Measurements from ENCODE around the gene TUT4.

The TUT4 gene

GRCh38 chr1:52399629-52400028, 153.3 kb downstream of the TUT4 start:
- Histone ChIP-seq H3K4me1 (ENCODE audit: control insufficient read depth in 2 of 2, insufficient read depth in 1 of 2, low read depth in 1 of 2, low read length in 2 of 2) (peaks cover 0 to 4% of the 10 kb centered on the region in 2 donors), H3K9ac (ENCODE audit: low read depth, low read length, poor library complexity) (no peak overlapping the region), H2BK5ac (ENCODE audit: low read length) (no peak overlapping the region), H3K14ac (ENCODE audit: low read length) (no peak overlapping the region), H4K8ac (ENCODE audit: low read depth, low read length) (no peak overlapping the region), H2AK5ac (ENCODE audit: low read depth, low read length) (no peak overlapping the region), H2BK120ac (ENCODE audit: low read depth, low read length) (no peak overlapping the region), H3K4me3 (ENCODE audit: low read length in 2 of 2) (no peak overlapping the region), H4K91ac (ENCODE audit: low read depth, low read length, poor library complexity) (no peak overlapping the region), H2BK12ac (ENCODE audit: low read length) (no peak overlapping the region), H2BK15ac (ENCODE audit: low read length) (no peak overlapping the region), H3K4me2 (ENCODE audit: insufficient read depth, low read length, poor library complexity, severe bottlenecking) (no peak overlapping the region), H3K27me3 (ENCODE audit: control insufficient read depth in 3 of 3, insufficient read depth in 3 of 3, low read depth in 1 of 3, low read length in 3 of 3) (no peaks in the 10 kb centered on the region), H3K36me3 (replicated peaks in 1 of 2; ENCODE audit: control insufficient read depth in 2 of 2, insufficient read depth in 2 of 2, low read length in 2 of 2) (peaks cover 42 to 78% of the 10 kb centered on the region in 2 donors), H3K9me3 (replicated peaks in 1 of 2; ENCODE audit: control insufficient read depth in 2 of 2, insufficient read depth in 1 of 2, low read depth in 1 of 2, low read length in 2 of 2) (peaks cover 0 to 2% of the 10 kb centered on the region in 2 donors), H3K18ac (ENCODE audit: low read length) (no peak overlapping the region), H2AFZ (ENCODE audit: low read length) (no peak overlapping the region), H3K79me1 (ENCODE audit: low read depth, low read length) (no peaks in the 10 kb centered on the region), H3K27ac (replicated peaks; ENCODE audit: low read length) (no peak overlapping the region), H3K23ac (ENCODE audit: low read depth, low read length, poor library complexity) (no peak overlapping the region), H3K4ac (ENCODE audit: low read length) (no peak overlapping the region)
- DNase-seq (ENCODE audit: low spot score): no peak
- WGBS, 2 donors (ENCODE audit: extremely low coverage in 2 of 2, insufficient read length in 2 of 2, insufficient replicate concordance in 1 of 2): no CpG with 5 or more reads among the region's 3 CpGs

- peaks cover 42 to 94% of the 10 kb centered on the region in 2 donors for H3K36me3 ChIP-seq (replicated peaks in 1 of 2; ENCODE audit: control insufficient read depth in 2 of 2, insufficient read depth in 2 of 2, low read length in 2 of 2)
- H3K4me1 ChIP-seq (ENCODE audit: control insufficient read depth in 2 of 2, insufficient read depth in 1 of 2, low read depth in 1 of 2, low read length in 2 of 2): no peaks in the 10 kb centered on the region
- H4K91ac ChIP-seq (ENCODE audit: low read depth, low read length, poor library complexity): no peak overlapping the region
Observed at GRCh38 chr1:52393174-52393573, 159.7 kb downstream of the TUT4 start.

GRCh38 chr1:52386458-52386857, 166.4 kb downstream of the TUT4 start:
- Histone ChIP-seq H3K79me1 (ENCODE audit: low read depth, low read length) (no peaks in the 10 kb centered on the region), H2AFZ (ENCODE audit: low read length) (no peak overlapping the region), H2BK15ac (ENCODE audit: low read length) (no peak overlapping the region), H2BK5ac (ENCODE audit: low read length) (no peak overlapping the region), H3K27me3 (ENCODE audit: control insufficient read depth in 3 of 3, insufficient read depth in 3 of 3, low read depth in 1 of 3, low read length in 3 of 3) (no peaks in the 10 kb centered on the region), H3K4me3 (ENCODE audit: low read length in 2 of 2) (no peak overlapping the region), H3K9ac (ENCODE audit: low read depth, low read length, poor library complexity) (no peak overlapping the region), H3K23ac (ENCODE audit: low read depth, low read length, poor library complexity) (no peak overlapping the region), H3K14ac (ENCODE audit: low read length) (no peak overlapping the region), H2BK12ac (ENCODE audit: low read length) (no peak overlapping the region), H3K18ac (ENCODE audit: low read length) (no peak overlapping the region), H4K8ac (ENCODE audit: low read depth, low read length) (no peak overlapping the region), H3K4me2 (ENCODE audit: insufficient read depth, low read length, poor library complexity, severe bottlenecking) (no peak overlapping the region), H3K4ac (ENCODE audit: low read length) (no peak overlapping the region), H3K27ac (replicated peaks; ENCODE audit: low read length) (no peak overlapping the region), H3K4me1 (ENCODE audit: control insufficient read depth in 2 of 2, insufficient read depth in 1 of 2, low read depth in 1 of 2, low read length in 2 of 2) (no peaks in the 10 kb centered on the region), H3K36me3 (replicated peaks in 1 of 2; ENCODE audit: control insufficient read depth in 2 of 2, insufficient read depth in 2 of 2, low read length in 2 of 2) (peaks cover 54 to 94% of the 10 kb centered on the region in 2 donors), H4K91ac (ENCODE audit: low read depth, low read length, poor library complexity) (no peak overlapping the region), H3K9me3 (replicated peaks in 1 of 2; ENCODE audit: control insufficient read depth in 2 of 2, insufficient read depth in 1 of 2, low read depth in 1 of 2, low read length in 2 of 2) (no peaks in the 10 kb centered on the region), H2BK120ac (ENCODE audit: low read depth, low read length) (no peak overlapping the region), H2AK5ac (ENCODE audit: low read depth, low read length) (no peak overlapping the region)
- DNase-seq (ENCODE audit: low spot score): no peak
- WGBS, 2 donors (ENCODE audit: extremely low coverage in 2 of 2, insufficient read length in 2 of 2, insufficient replicate concordance in 1 of 2): no CpG with 5 or more reads among the region's 5 CpGs

More at GRCh38 chr1:52393174-52393573, 159.7 kb downstream of the TUT4 start:
- no peak overlapping the region for H3K27ac ChIP-seq (replicated peaks; ENCODE audit: low read length)
- no peaks in the 10 kb centered on the region for H3K79me1 ChIP-seq (ENCODE audit: low read depth, low read length)
- no peak overlapping the region for H2AK5ac ChIP-seq (ENCODE audit: low read depth, low read length)
- no CpG with 5 or more reads among the region's 5 CpGs for WGBS, 2 donors (ENCODE audit: extremely low coverage in 2 of 2, insufficient read length in 2 of 2, insufficient replicate concordance in 1 of 2)
- H2BK15ac ChIP-seq (ENCODE audit: low read length): no peak overlapping the region
- no peaks in the 10 kb centered on the region for H3K27me3 ChIP-seq (ENCODE audit: control insufficient read depth in 3 of 3, insufficient read depth in 3 of 3, low read depth in 1 of 3, low read length in 3 of 3)
- no peak overlapping the region for H2BK5ac ChIP-seq (ENCODE audit: low read length)
- H3K9ac ChIP-seq (ENCODE audit: low read depth, low read length, poor library complexity): no peak overlapping the region
- H3K18ac ChIP-seq (ENCODE audit: low read length): no peak overlapping the region
- H3K14ac ChIP-seq (ENCODE audit: low read length): no peak overlapping the region
- no peak overlapping the region for H3K4ac ChIP-seq (ENCODE audit: low read length)
- H3K9me3 ChIP-seq (replicated peaks in 1 of 2; ENCODE audit: control insufficient read depth in 2 of 2, insufficient read depth in 1 of 2, low read depth in 1 of 2, low read length in 2 of 2): no peaks in the 10 kb centered on the region
- H2AFZ ChIP-seq (ENCODE audit: low read length): no peak overlapping the region
- H3K4me3 ChIP-seq (ENCODE audit: low read length in 2 of 2): no peak overlapping the region
- H4K8ac ChIP-seq (ENCODE audit: low read depth, low read length): no peak overlapping the region
- H2BK120ac ChIP-seq (ENCODE audit: low read depth, low read length): no peak overlapping the region
- no peak for DNase-seq (ENCODE audit: low spot score)
- no peak overlapping the region for H3K23ac ChIP-seq (ENCODE audit: low read depth, low read length, poor library complexity)
- H3K4me2 ChIP-seq (ENCODE audit: insufficient read depth, low read length, poor library complexity, severe bottlenecking): no peak overlapping the region
- no peak overlapping the region for H2BK12ac ChIP-seq (ENCODE audit: low read length)

DNA sequence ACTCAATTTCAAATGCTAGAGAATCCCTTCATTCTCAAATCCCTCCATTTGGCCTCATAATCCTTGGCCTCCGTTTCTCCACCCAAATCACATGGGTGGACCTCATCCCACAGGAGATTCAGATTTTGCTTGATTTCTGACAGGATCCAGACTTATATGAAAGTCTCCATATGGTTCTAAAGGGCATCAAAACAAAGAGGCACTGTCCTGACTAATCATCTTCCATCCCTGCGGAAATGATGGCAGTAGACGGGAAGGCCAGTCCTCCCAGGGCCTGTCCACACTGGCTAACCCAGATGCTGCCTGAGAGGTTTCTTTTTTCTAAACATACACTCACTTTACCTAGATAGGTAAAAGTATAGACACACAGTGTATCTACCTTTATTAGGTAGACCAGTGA, 167.5 kb downstream of the TUT4 start:
- Histone ChIP-seq H3K27ac (replicated peaks; ENCODE audit: low read length) (no peak overlapping the region), H2BK5ac (ENCODE audit: low read length) (no peak overlapping the region), H3K27me3 (ENCODE audit: control insufficient read depth in 3 of 3, insufficient read depth in 3 of 3, low read depth in 1 of 3, low read length in 3 of 3) (no peaks in the 10 kb centered on the region), H2BK12ac (ENCODE audit: low read length) (no peak overlapping the region), H3K9me3 (replicated peaks in 1 of 2; ENCODE audit: control insufficient read depth in 2 of 2, insufficient read depth in 1 of 2, low read depth in 1 of 2, low read length in 2 of 2) (no peaks in the 10 kb centered on the region), H3K4me1 (ENCODE audit: control insufficient read depth in 2 of 2, insufficient read depth in 1 of 2, low read depth in 1 of 2, low read length in 2 of 2) (no peaks in the 10 kb centered on the region), H4K8ac (ENCODE audit: low read depth, low read length) (no peak overlapping the region), H2BK15ac (ENCODE audit: low read length) (no peak overlapping the region), H3K4ac (ENCODE audit: low read length) (no peak overlapping the region), H3K79me1 (ENCODE audit: low read depth, low read length) (no peaks in the 10 kb centered on the region), H3K4me3 (ENCODE audit: low read length in 2 of 2) (no peak overlapping the region), H3K14ac (ENCODE audit: low read length) (no peak overlapping the region), H3K9ac (ENCODE audit: low read depth, low read length, poor library complexity) (no peak overlapping the region), H2AFZ (ENCODE audit: low read length) (no peak overlapping the region), H4K91ac (ENCODE audit: low read depth, low read length, poor library complexity) (no peak overlapping the region), H3K18ac (ENCODE audit: low read length) (no peak overlapping the region), H3K4me2 (ENCODE audit: insufficient read depth, low read length, poor library complexity, severe bottlenecking) (no peak overlapping the region), H2BK120ac (ENCODE audit: low read depth, low read length) (no peak overlapping the region), H3K36me3 (replicated peaks in 1 of 2; ENCODE audit: control insufficient read depth in 2 of 2, insufficient read depth in 2 of 2, low read length in 2 of 2) (peaks cover 61 to 100% of the 10 kb centered on the region in 2 donors), H2AK5ac (ENCODE audit: low read depth, low read length) (no peak overlapping the region), H3K23ac (ENCODE audit: low read depth, low read length, poor library complexity) (no peak overlapping the region)
- DNase-seq (ENCODE audit: low spot score): no peak
- no CpG with 5 or more reads among the region's 3 CpGs for WGBS, 2 donors (ENCODE audit: extremely low coverage in 2 of 2, insufficient read length in 2 of 2, insufficient replicate concordance in 1 of 2)

All from neuronal stem cell (in vitro differentiated cells).